NCI-H82 treated with DMSO at 0.1 percent for 48 hours (cell line): ENCODE measurements around the gene ERCC6L2.

Experiments used
- DNase-seq: peaks from one replicate; lab custom pipeline; 2025; ENCODE audit not compliant: unreplicated experiment; lab: John Stamatoyannopoulos, UW

The ERCC6L2 gene

GRCh38 chr9:95875305-95876137 is at the start of gene ERCC6L2:
TSS of gene ERCC6L2 (plus strand) at chr9:95875691. CDS start at chr9:95876039, 348 bp downstream.
- peak; percentile 91 for DNase-seq

- DNase-seq = no peak
These were observed 49.2 kb upstream of the ERCC6L2 start for GRCh38 chr9:95826183-95826838.

- DNase-seq = no peak
These were observed 44.7 kb upstream of the ERCC6L2 start for GRCh38 chr9:95830768-95831167.

- no peak for DNase-seq
These were observed 43.7 kb upstream of the ERCC6L2 start for GRCh38 chr9:95831810-95832209.

DNA sequence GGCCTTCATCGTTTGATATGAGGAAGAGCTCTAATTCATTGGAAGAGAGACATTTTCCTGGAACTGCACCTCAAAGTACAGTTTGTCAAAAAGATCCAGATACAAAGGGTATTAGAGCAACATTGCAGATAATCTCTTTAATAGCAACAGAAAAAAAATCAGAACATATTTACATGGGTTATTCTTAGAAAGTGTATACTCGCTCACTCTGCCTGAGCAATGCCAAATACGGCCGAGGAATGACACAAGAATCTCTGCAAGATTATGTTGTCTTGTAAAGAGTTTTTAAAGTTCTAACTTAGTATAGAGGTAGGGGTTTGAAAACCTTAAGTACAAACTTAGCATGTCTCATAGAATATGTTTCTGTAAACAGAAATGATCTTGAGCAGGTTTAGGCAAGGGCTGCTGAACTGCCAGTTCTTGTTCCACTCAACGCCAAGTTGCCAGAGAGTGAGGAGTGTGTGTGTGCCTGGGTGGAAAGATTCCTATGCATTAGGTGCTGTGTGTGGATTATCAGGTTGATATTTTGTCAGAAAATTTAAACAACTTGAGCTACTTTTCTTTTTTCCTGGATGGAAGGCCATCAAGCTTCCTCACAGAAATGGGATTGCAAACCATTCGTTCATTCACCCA is 41.8 kb upstream of the ERCC6L2 start:
- no peak for DNase-seq

- no peak for DNase-seq
These were observed 41.1 kb upstream of the ERCC6L2 start for GRCh38 chr9:95834281-95834907.

DNA sequence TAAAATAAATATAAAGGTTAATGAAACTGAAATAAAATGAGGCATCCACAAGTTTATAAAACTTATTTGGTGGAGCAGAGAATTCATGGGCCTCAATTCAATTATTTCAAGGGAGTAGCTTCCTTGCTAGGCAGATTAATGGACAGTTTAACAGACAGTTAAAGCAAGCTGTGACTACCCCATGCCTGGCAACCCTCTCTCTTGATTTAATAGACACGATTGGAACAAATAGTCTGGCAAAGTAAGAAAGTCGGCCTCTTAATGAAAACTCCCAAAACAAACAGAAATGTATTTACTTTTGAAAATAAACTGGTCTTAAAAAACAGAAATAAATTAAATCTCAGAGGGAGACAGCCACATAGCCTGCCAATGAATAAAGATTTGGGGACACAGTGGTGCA is 40.1 kb upstream of the ERCC6L2 start:
- no peak for DNase-seq

DNA sequence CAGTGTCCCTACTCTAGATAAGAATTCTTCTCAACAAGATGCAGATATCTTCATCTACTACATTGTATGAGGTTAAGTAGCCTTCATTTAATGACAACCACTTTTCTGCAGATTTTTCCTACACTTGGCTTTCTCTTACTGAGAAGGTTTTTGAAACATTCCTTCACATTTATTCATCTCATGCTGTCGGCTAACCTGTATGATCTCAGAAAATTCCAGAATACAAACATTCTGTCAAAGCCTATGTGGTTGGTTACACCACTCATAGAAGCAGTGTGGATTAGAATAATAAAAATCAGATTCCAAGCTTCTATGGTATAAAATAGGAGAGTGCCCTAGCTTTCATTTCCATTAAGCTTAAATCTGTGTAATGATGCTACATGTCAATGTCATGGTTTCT is 39.4 kb upstream of the ERCC6L2 start:
- DNase-seq = no peak

GRCh38 chr9:95839012-95839411 is 36.5 kb upstream of the ERCC6L2 start:
- DNase-seq = no peak

DNA sequence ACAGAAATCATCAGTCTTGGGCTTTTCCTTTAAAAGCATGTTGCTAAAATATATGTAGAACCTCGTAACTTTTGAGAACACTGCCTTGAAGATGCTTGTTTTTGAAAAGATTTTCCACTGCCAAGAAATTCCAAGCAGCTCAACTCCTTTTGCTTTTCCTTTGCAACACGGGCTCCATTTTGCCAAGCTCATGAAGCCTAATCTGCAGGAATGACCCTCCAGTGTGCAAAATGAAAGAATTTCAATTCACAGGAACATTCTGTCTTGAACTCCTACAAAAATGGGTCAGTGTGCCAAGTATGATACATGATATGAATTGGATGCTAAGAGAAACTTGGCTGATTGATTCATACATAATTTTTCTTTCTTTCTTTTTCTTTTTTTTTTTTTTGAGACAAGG is 35.4 kb upstream of the ERCC6L2 start:
- DNase-seq = no peak

DNA sequence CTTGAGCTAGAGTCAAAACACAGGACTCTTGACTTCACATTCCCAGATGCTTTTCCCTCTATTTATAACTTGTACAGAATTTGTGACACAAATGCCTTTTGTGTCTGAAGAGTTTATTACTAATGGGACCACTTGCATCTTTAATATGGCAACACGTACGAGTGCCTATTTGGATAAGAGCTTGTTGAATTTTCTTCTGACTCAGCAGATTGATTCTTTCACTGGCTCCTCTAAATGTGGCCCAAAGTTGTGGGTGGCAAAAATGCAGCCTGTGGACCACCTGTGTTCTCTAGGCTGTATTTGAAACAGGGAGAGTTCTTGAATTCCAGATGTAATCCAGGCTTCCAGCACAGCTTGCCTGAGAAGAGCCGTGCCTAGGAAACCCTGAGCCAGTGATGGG is 34.1 kb upstream of the ERCC6L2 start:
- no peak for DNase-seq

DNA sequence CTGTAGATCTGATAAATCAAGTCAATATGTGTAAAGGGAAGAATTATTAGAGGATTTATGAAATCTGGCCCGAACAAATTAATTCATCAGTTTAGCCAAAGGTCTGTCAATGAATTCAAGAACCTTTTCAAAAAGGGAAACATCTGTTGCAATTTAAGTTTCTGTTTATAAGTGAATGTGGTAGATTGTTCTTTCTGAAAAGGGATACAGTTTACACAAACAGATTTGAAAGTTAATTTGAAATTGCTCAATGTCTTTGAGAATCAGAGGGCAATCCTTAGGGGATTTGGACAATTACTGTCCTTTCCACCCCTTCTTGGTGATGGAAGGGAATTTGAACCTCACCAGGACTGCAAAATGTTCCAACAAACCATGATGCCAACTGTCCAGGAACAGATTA is 29.7 kb upstream of the ERCC6L2 start:
- no peak for DNase-seq

DNA sequence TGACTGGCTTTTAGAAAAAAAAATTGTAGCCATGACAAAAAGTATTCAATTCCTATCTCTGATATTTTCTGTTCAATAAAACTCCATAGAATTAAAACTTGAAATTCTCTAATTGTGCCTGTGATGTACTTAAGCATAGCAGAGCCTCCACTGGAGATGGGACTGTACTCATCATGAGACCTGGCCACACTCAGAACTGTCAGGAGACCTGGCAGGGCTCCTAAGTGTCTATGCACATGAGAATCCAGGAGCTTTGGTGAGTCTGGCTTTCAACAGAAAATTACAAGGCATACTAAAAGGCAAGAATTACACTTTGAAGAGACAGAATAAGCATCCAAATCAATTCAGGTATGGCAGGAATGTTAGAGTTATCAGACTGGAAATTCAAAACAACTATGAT is 26.7 kb upstream of the ERCC6L2 start:
- no peak for DNase-seq

DNA sequence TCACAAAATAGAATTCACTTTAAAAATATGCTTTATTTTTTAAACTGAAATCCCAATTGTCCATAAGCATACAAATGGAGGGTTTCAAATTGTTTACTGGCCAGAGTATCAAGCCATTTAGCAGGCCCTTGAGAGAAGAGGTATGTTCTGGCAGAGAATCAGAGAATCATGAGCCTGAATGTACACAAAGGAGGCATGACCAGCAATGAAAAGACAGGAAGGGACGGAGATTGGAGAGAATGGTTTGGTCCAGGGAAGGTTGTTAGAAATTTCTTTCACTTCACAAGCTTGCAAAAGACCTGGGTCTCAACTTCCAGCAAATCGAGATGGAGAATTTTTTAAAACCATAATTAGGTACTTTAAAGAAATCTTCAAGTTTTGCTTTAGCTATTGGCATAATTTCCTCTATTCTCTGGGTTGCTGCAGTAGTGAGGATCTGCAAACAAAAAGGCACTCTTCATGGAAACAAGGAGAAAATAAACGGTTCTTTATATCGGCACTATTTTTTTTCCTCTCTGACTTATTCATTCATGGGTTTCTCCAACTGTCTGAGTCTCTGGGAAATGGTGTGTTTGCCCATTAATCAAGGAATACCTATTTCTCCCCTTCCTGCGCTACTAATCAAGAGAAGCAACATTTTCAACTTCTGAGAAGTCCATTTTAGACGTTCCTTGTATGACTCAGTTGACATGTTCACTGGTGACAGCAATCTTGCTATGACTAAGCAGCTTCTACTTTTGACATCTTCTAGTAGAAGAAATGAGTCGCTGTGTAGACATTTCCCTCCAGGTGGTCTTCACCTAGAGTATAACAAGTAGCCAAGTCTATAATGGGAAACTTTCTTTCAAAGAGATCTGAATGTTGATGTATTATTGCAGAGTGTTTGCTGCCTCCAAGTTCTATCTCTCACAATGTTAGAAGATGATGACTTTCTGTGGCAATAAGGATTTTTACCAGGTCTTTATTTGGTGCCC is 23.1 kb upstream of the ERCC6L2 start:
- DNase-seq = no peak

DNA sequence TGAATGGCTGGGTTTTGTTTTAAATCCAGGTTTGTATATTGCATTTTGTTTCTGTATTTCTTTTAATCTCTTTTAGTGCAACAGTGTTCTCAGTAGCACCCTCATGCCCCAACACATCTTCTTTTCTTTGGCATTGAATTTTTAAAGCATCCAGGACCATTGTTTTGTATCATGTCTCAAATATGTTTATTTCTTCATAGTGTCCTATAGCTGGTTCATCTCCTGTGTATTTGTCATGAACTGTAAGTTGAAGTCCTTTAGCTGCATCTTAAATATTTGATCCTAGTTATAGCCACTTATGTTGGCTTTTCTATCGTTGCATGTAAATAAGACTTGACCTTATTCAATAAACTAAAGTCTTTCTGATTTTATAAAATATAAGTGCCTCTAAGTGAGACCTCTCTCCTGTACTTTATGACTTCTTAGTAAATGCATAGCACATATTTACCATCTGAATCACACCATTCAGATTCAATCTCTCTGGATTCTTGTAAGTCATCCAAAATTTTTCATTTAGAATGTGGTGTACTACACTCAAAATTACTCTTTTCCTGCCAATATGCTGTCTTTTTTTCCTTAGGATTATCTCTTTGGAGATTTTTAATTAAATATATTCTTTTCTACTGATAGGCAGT is 21.0 kb upstream of the ERCC6L2 start:
- no peak for DNase-seq

GRCh38 chr9:95855961-95856360 is 19.5 kb upstream of the ERCC6L2 start:
- DNase-seq = no peak

DNA sequence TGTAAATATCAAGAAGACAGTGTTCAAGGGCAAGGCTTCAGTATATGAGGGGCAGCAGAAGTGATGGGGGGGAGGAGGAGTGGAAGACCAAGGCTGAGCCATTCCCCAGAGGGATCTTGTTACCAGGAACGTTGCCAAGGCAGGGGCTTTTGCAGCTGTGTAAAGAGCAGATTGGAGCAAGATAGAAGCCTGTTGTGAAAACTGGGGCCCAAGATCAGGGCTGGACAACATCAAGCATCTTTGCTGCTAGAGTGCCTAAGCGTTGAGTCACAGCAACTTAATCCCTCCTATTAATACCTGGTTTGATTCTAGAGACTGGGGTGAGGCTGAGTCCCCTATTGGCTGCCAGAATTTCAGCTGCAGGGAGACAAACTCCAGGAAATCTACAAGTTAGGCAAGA is 18.4 kb upstream of the ERCC6L2 start:
- DNase-seq = peak; percentile 61

DNA sequence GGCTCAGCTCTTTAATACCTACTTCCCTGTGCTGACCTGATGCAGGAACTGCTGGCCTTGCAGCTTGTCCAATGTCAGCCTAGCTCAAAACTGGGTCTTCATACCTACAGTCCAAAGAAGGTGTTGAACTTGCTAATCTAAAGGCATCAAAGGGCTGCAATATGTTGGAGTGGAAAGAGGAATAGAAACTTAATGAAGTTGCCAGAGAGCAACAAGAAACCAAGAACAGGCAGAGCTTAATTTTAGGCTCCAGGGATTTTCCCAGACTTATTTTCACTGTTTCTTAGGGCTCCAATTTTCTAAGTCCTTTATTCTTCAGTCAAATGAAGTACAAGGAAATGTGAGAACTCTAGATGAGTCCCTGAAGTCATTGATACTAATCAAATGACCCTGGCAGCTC is 17.6 kb upstream of the ERCC6L2 start:
- no peak for DNase-seq

DNA sequence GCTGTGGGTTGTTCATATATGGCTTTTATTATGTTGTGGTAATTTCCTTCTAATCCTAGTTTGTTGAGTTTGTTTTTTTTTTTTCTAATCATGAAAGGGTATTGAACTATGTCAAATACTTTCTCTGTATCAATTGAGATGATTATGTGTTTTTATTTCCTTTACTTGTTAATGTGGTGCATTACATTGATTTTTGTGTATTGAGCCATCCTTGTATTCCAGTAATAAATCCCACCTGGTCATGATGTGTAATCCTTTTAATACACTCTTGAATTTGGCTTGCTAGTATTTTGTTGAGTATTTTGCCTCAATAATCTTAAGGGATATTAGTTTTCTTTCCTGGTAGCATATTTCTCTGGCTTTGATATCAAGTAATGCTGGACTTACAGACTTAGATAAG is 13.1 kb upstream of the ERCC6L2 start:
- no peak for DNase-seq
